H9 (cell line): ENCODE results near the gene EIF4G2. TPM values are rescaled to one million over a fixed set of nuclear protein-coding genes. Genes with fewer than 3 reads are reported as not detected.

Source experiments
- DNase-seq: peaks from one replicate; pipeline ENCODE4 v3.0.0-alpha.2; 2017
- H2AFZ ChIP-seq: one replicate; pipeline ENCODE4 v1.6.1; 2013; ENCODE audit warnings: mild to moderate bottlenecking, low read length, control low read depth, moderate library complexity
- H2AK5ac ChIP-seq: 2 replicates; pipeline ENCODE4 v1.6.1; 2013; ENCODE audit warnings: low read length, control low read depth, mixed read lengths; ENCODE audit not compliant: insufficient read length
- H2BK120ac ChIP-seq: one replicate; pipeline ENCODE4 v1.6.1; 2013; ENCODE audit warnings: low read depth, mild to moderate bottlenecking, low read length, control low read depth, inconsistent platforms; ENCODE audit not compliant: poor library complexity, severe bottlenecking
- H2BK12ac ChIP-seq: 2 replicates; pipeline ENCODE4 v1.6.1; 2013; ENCODE audit warnings: low read length, control low read depth, mixed read lengths, low read depth; ENCODE audit not compliant: insufficient read length
- H2BK15ac ChIP-seq: 2 replicates; pipeline ENCODE4 v1.6.1; 2013; ENCODE audit warnings: low read depth, low read length, control low read depth
- H2BK20ac ChIP-seq: one replicate; pipeline ENCODE4 v1.6.1; 2013; ENCODE audit warnings: low read depth, mild to moderate bottlenecking, low read length, control low read depth, inconsistent platforms; ENCODE audit not compliant: poor library complexity, severe bottlenecking
- H2BK5ac ChIP-seq: 2 replicates; pipeline ENCODE4 v1.6.1; 2013; ENCODE audit warnings: low read length, control low read depth, mixed read lengths; ENCODE audit not compliant: insufficient read length
- H3K14ac ChIP-seq: 2 replicates; pipeline ENCODE4 v1.6.1; 2013; ENCODE audit warnings: low read length, control low read depth; ENCODE audit not compliant: insufficient read depth
- H3K18ac ChIP-seq: 2 replicates; pipeline ENCODE4 v1.6.1; 2013; ENCODE audit warnings: low read depth, mild to moderate bottlenecking, mixed read lengths, low read length, control low read depth; ENCODE audit not compliant: insufficient read length
- H3K23ac ChIP-seq: 2 replicates; pipeline ENCODE4 v1.6.1; 2013; ENCODE audit warnings: low read length, control low read depth, mixed read lengths, low read depth; ENCODE audit not compliant: insufficient read length
- H3K23me2 ChIP-seq: 2 replicates; pipeline ENCODE4 v1.6.1; 2013; ENCODE audit warnings: low read depth, mild to moderate bottlenecking, mixed read lengths, low read length, control low read depth; ENCODE audit not compliant: insufficient read length, poor library complexity, severe bottlenecking
- H3K27ac ChIP-seq: 2 replicates; pipeline ENCODE4 v1.5.1; 2013; ENCODE audit warnings: low read length, control low read depth, mixed read lengths, low read depth; ENCODE audit not compliant: insufficient read length
- H3K27me3 ChIP-seq: 2 replicates; pipeline ENCODE4 v1.6.1; 2013; ENCODE audit warnings: low read length, control low read depth, inconsistent platforms; ENCODE audit not compliant: insufficient read depth
- H3K4ac ChIP-seq: 2 replicates; pipeline ENCODE4 v1.6.1; 2013; ENCODE audit warnings: low read depth, mild to moderate bottlenecking, control low read depth, inconsistent platforms, low read length, moderate library complexity
- H3K4me1 ChIP-seq: 2 replicates; pipeline ENCODE4 v1.6.1; 2013; ENCODE audit warnings: low read length, control low read depth, inconsistent platforms; ENCODE audit not compliant: insufficient read depth
- H3K4me2 ChIP-seq: 2 replicates; pipeline ENCODE4 v1.6.1; 2013; ENCODE audit warnings: low read length, control low read depth, mixed read lengths; ENCODE audit not compliant: insufficient read length, insufficient read depth
- H3K56ac ChIP-seq: 2 replicates; pipeline ENCODE4 v1.6.1; 2013; ENCODE audit warnings: low read depth, mild to moderate bottlenecking, mixed read lengths, low read length, control low read depth; ENCODE audit not compliant: insufficient read length
- H3K79me1 ChIP-seq: 2 replicates; pipeline ENCODE4 v1.6.1; 2013; ENCODE audit warnings: low read depth, mild to moderate bottlenecking, moderate library complexity, low read length, control low read depth, inconsistent platforms; ENCODE audit not compliant: insufficient read depth, poor library complexity, severe bottlenecking
- H3K79me2 ChIP-seq: 2 replicates; pipeline ENCODE4 v1.6.1; 2013; ENCODE audit warnings: low read length, control low read depth, inconsistent platforms; ENCODE audit not compliant: insufficient read depth
- H3K9ac ChIP-seq: 2 replicates; pipeline ENCODE4 v1.6.1; 2013; ENCODE audit warnings: low read length, control low read depth, mixed read lengths; ENCODE audit not compliant: insufficient read length; ENCODE audit errors: extremely low read depth
- H3K9me3 ChIP-seq: one replicate; pipeline ENCODE4 v1.6.1; 2013; ENCODE audit warnings: low read depth, low read length, inconsistent platforms; ENCODE audit not compliant: control insufficient read depth
- H3T11ph ChIP-seq: one replicate; pipeline ENCODE4 v1.6.1; 2013; ENCODE audit warnings: mild to moderate bottlenecking, low read length, control low read depth, inconsistent platforms
- H4K20me1 ChIP-seq: one replicate; pipeline ENCODE4 v1.6.1; 2013; ENCODE audit not compliant: control insufficient read depth, insufficient read length, insufficient read depth
- H4K5ac ChIP-seq: 2 replicates; pipeline ENCODE4 v1.6.1; 2013; ENCODE audit warnings: low read depth, mild to moderate bottlenecking, mixed read lengths, low read length, control low read depth; ENCODE audit not compliant: insufficient read length
- H4K8ac ChIP-seq: replicated peaks from 2 replicates; pipeline ENCODE4 v1.6.1; 2013; ENCODE audit warnings: low read length, control low read depth, mixed read lengths, low read depth; ENCODE audit not compliant: insufficient read length
- H4K91ac ChIP-seq: 2 replicates; pipeline ENCODE4 v1.6.1; 2013; ENCODE audit warnings: low read depth, mild to moderate bottlenecking, moderate library complexity, mixed read lengths, low read length, control low read depth; ENCODE audit not compliant: insufficient read length
- H3K27ac Mint-ChIP-seq, 3 experiments: 2 replicates in 2 of 3; 3 replicates in 1 of 3; pipeline ENCODE4 v1.8.0; 2020 to 2021; ENCODE audit warnings: mixed read lengths in 3 of 3, mild to moderate bottlenecking in 1 of 3, moderate library complexity in 1 of 3
- H3K27me3 Mint-ChIP-seq: 2 replicates; pipeline ENCODE4 v1.8.0; 2021; ENCODE audit warnings: low read depth, mild to moderate bottlenecking, moderate library complexity, mixed read lengths
- H3K36me3 Mint-ChIP-seq, 3 experiments: 2 replicates in 2 of 3; 3 replicates in 1 of 3; pipeline ENCODE4 v1.8.0; 2020 to 2021; ENCODE audit warnings: low read depth in 3 of 3, mixed read lengths in 3 of 3; ENCODE audit not compliant: insufficient read depth in 1 of 3
- H3K4me1 Mint-ChIP-seq, 2 experiments: 2 replicates each; pipeline ENCODE4 v1.8.0; 2020; ENCODE audit warnings: mixed read lengths in 2 of 2
- H3K4me3 Mint-ChIP-seq, 2 experiments: 2 replicates in 1 of 2; 3 replicates in 1 of 2; pipeline ENCODE4 v1.8.0; 2020 to 2021; ENCODE audit warnings: mild to moderate bottlenecking in 2 of 2, mixed read lengths in 2 of 2, moderate library complexity in 1 of 2
- H3K9me3 Mint-ChIP-seq, 2 experiments: 2 replicates in 1 of 2; 3 replicates in 1 of 2; pipeline ENCODE4 v1.8.0; 2020; ENCODE audit warnings: mild to moderate bottlenecking in 2 of 2, mixed read lengths in 2 of 2, moderate library complexity in 1 of 2
- CTCF ChIP-seq: fragments of 200-600 bp; sonication (generic); conservative IDR thresholded peaks from 3 replicates; pipeline ENCODE4 v1.8.0; 2021; ENCODE audit warnings: antibody characterized with exemption, mild to moderate bottlenecking
- WGBS: extraction: QIAGEN DNeasy Blood & Tissue Kit; methylation state at CpG from one replicate; pipeline ENCODE4 v1.1.7; 2013; ENCODE audit warnings: missing lambda C conversion rate, low lambda C conversion rate, mixed read lengths; ENCODE audit not compliant: insufficient read length; ENCODE audit errors: extremely low coverage; 5-methylcytosine and 5-hydroxymethylcytosine counted together
- total RNA-seq: library from RNA; stranded (reverse); gene quantifications from 2 replicates; pipeline ENCODE4 v1.2.1, GENCODE V29; 2021

Gene EIF4G2
- total RNA-seq, 1 experiment from 2014 or later, result 1,013 TPM

GRCh38 chr11:10845589-10845988 is 36.9 kb upstream of the EIF4G2 start:
- TF ChIP-seq CTCF, result no peak
- Histone ChIP-seq H4K8ac (no peak overlapping the region), H3K14ac (no peak overlapping the region), H3K4ac (no peak overlapping the region), H4K91ac (no peak overlapping the region), H3K18ac (no peak overlapping the region), H2BK120ac (no peak overlapping the region), H3K79me2 (no peaks in the 10 kb centered on the region), H3T11ph (no peak overlapping the region), H2BK20ac (no peak overlapping the region), H3K23ac (no peak overlapping the region), H2BK5ac (no peak overlapping the region), H3K4me1 (peaks cover 2% of the 10 kb centered on the region; the same call in 1 of the 2 replicates), H3K23me2 (no peaks in the 10 kb centered on the region), H3K4me2 (no peak overlapping the region), H2BK12ac (no peak overlapping the region), H2AFZ (no peak overlapping the region), H2AK5ac (no peak overlapping the region), H3K9ac (no peak overlapping the region), H3K27ac (no peak overlapping the region), H3K27me3 (no peaks in the 10 kb centered on the region), H4K5ac (no peak overlapping the region), H3K79me1 (no peaks in the 10 kb centered on the region), H3K9me3 (no peaks in the 10 kb centered on the region), H4K20me1 (no peaks in the 10 kb centered on the region), H3K56ac (no peak overlapping the region), H2BK15ac (no peak overlapping the region)
- H3K27me3 Mint-ChIP-seq, result no peaks in the 10 kb centered on the region
- H3K4me1 Mint-ChIP-seq, result peaks cover 5 to 8% of the 10 kb centered on the region in 2 experiments
- WGBS, result no CpG with 5 or more reads among the region's 2 CpGs
- H3K4me3 Mint-ChIP-seq, result no peak overlapping the region
- H3K36me3 Mint-ChIP-seq, result no peaks in the 10 kb centered on the region
- H3K9me3 Mint-ChIP-seq, result no peaks in the 10 kb centered on the region
- no peak overlapping the region for H3K27ac Mint-ChIP-seq
- no peak for DNase-seq
